Suprapubic skin (tissue), 4 donors: ENCODE results near the gene GTF3C5. TPM values are rescaled to one million over a fixed set of nuclear protein-coding genes. Genes with fewer than 3 reads are reported as not detected.

Experiments
- DNase-seq, 2 donors: peaks; one replicate each; pipeline ENCODE4 v3.0.0-alpha.2; 2019; ENCODE audit warnings: low spot score in 2 of 2
- H3K27ac ChIP-seq: fragments of 200-600 bp; sonication (generic); one replicate; pipeline ENCODE4 v1.5.1; 2019
- H3K27me3 ChIP-seq: fragments of 200-600 bp; sonication (generic); one replicate; pipeline ENCODE4 v1.5.1; 2019
- H3K36me3 ChIP-seq: fragments of 200-600 bp; sonication (generic); one replicate; pipeline ENCODE4 v1.5.1; 2019
- H3K4me1 ChIP-seq: fragments of 200-600 bp; sonication (generic); one replicate; pipeline ENCODE4 v1.5.1; 2019
- H3K4me3 ChIP-seq: fragments of 200-600 bp; sonication (generic); one replicate; pipeline ENCODE4 v1.5.1; 2019; ENCODE audit warnings: mild to moderate bottlenecking
- H3K9me3 ChIP-seq: fragments of 200-600 bp; sonication (generic); one replicate; pipeline ENCODE4 v1.5.1; 2019
- CTCF ChIP-seq, 2 donors: fragments of 200-600 bp in 1 of 2; fragments of 450-650 bp in 1 of 2; sonication (generic) in 1 of 2; IDR thresholded peaks; one replicate each; pipeline ENCODE4 v1.5.1; 2016 to 2019; ENCODE audit warnings: antibody characterized with exemption in 2 of 2, mild to moderate bottlenecking in 1 of 2, moderate library complexity in 1 of 2
- EP300 ChIP-seq: sonication (generic); formaldehyde crosslinking; IDR thresholded peaks from one replicate; pipeline ENCODE4 v1.6.1; 2017; ENCODE audit warnings: antibody characterized with exemption
- POLR2A ChIP-seq, 2 donors: fragments of 450-650 bp; IDR thresholded peaks; one replicate each; pipeline ENCODE4 v1.6.1; 2017; ENCODE audit warnings: antibody characterized with exemption in 2 of 2, mild to moderate bottlenecking in 2 of 2, moderate library complexity in 2 of 2
- POLR2AphosphoS5 ChIP-seq, 3 donors: sonication (generic); formaldehyde crosslinking; IDR thresholded peaks; one replicate each; pipeline ENCODE4 v1.6.1; 2017; ENCODE audit warnings: antibody characterized with exemption in 3 of 3
- WGBS: methylation state at CpG from one replicate; pipeline ENCODE4 v1.1.5; 2018; 5-methylcytosine and 5-hydroxymethylcytosine counted together
- total RNA-seq, 4 donors: library from RNA; depleted of rRNA; stranded (reverse); fragments of >200 nt; gene quantifications; one replicate each; pipeline ENCODE4 v1.1.0, GENCODE V29; 2016

The GTF3C5 gene
- total RNA-seq, 4 donors from 2014 or later = 55.8 to 103 (median 63.1) TPM

- peaks cover 2% of the 10 kb centered on the region for H3K4me1 ChIP-seq
- no peak overlapping the region for H3K4me3 ChIP-seq
- H3K27ac ChIP-seq = no peak overlapping the region
- no peaks in the 10 kb centered on the region for H3K36me3 ChIP-seq
- peaks cover 21% of the 10 kb centered on the region for H3K27me3 ChIP-seq
- TF ChIP-seq EP300 (no peak), CTCF (IDR thresholded peaks at IDR 0.05) (peak in 1 of 2 donors; percentile 8)
- H3K9me3 ChIP-seq = no peaks in the 10 kb centered on the region
- 86% methylated on average over 5 of the region's 5 CpGs for WGBS
- peak; percentile 10 to 55 for DNase-seq
Measured at GRCh38 chr9:133006731-133007352, 24.0 kb upstream of the GTF3C5 start.

GRCh38 chr9:133008406-133008805 lies 22.4 kb upstream of the GTF3C5 start:
- no peak for TF ChIP-seq POLR2A (IDR thresholded peaks at IDR 0.05)
- no peak for TF ChIP-seq POLR2AphosphoS5 (IDR thresholded peaks at IDR 0.05)
- no peak for TF ChIP-seq EP300
- TF ChIP-seq CTCF (IDR thresholded peaks at IDR 0.05) = no peak
- WGBS = 82% methylated on average over 7 of the region's 7 CpGs
- Histone ChIP-seq H3K27ac (no peak overlapping the region), H3K4me1 (no peaks in the 10 kb centered on the region), H3K36me3 (no peaks in the 10 kb centered on the region), H3K27me3 (peaks cover 16% of the 10 kb centered on the region), H3K9me3 (no peaks in the 10 kb centered on the region), H3K4me3 (no peak overlapping the region)
- peak in 1 of 2 donors; percentile 21 for DNase-seq

GRCh38 chr9:133008824-133009223 lies 22.0 kb upstream of the GTF3C5 start:
- WGBS = 68% methylated on average over 2 of the region's 2 CpGs
- no peak overlapping the region for H3K4me3 ChIP-seq
- H3K36me3 ChIP-seq = no peaks in the 10 kb centered on the region
- H3K27ac ChIP-seq = no peak overlapping the region
- H3K27me3 ChIP-seq = peaks cover 11% of the 10 kb centered on the region
- TF ChIP-seq CTCF (IDR thresholded peaks at IDR 0.05) (no peak), POLR2AphosphoS5 (IDR thresholded peaks at IDR 0.05) (no peak), EP300 (no peak), POLR2A (IDR thresholded peaks at IDR 0.05) (no peak)
- DNase-seq = no peak
- no peaks in the 10 kb centered on the region for H3K4me1 ChIP-seq
- no peaks in the 10 kb centered on the region for H3K9me3 ChIP-seq

GRCh38 chr9:133009906-133010582 lies 20.8 kb upstream of the GTF3C5 start:
- Histone ChIP-seq H3K9me3 (no peaks in the 10 kb centered on the region), H3K27me3 (peaks cover 12% of the 10 kb centered on the region), H3K4me1 (no peaks in the 10 kb centered on the region), H3K27ac (no peak overlapping the region), H3K36me3 (no peaks in the 10 kb centered on the region), H3K4me3 (no peak overlapping the region)
- TF ChIP-seq POLR2AphosphoS5 (IDR thresholded peaks at IDR 0.05) (no peak), CTCF (IDR thresholded peaks at IDR 0.05) (no peak), EP300 (no peak), POLR2A (IDR thresholded peaks at IDR 0.05) (no peak)
- DNase-seq = peak in 1 of 2 donors; percentile 15
- 86% methylated on average over 5 of the region's 5 CpGs for WGBS

- TF ChIP-seq POLR2AphosphoS5 (IDR thresholded peaks at IDR 0.05) = no peak
- no peak for TF ChIP-seq CTCF (IDR thresholded peaks at IDR 0.05)
- no peak for TF ChIP-seq POLR2A (IDR thresholded peaks at IDR 0.05)
- no peak for TF ChIP-seq EP300
- Histone ChIP-seq H3K4me3 (no peak overlapping the region), H3K4me1 (no peaks in the 10 kb centered on the region), H3K9me3 (no peaks in the 10 kb centered on the region), H3K27ac (no peak overlapping the region), H3K36me3 (no peaks in the 10 kb centered on the region), H3K27me3 (peaks cover 10% of the 10 kb centered on the region)
- DNase-seq = peak in 1 of 2 donors; percentile 20
- WGBS = 89% methylated on average over 5 of the region's 5 CpGs
Measured at GRCh38 chr9:133014696-133015095, 16.1 kb upstream of the GTF3C5 start.
